ENCODE results near the gene DNAJC1.

GRCh38 chr10:21830037-21830436 lies 173.5 kb downstream of the DNAJC1 start:
- TF ChIP-seq CTCF (optimal IDR thresholded peaks at IDR 0.05 in 1 of 3, IDR thresholded peaks at IDR 0.05 in 1 of 3, conservative IDR thresholded peaks at IDR 0.05 in 1 of 3; ENCODE audit: extremely low read depth in 1 of 3, insufficient read depth in 2 of 3, low read length in 3 of 3) (no peak), EZH2 (IDR thresholded peaks at IDR 0.05; ENCODE audit: low read length) (no peak)
